ENCODE results near the gene SHROOM3. TPM values are rescaled to one million over a fixed set of nuclear protein-coding genes. Genes with fewer than 3 reads are reported as not detected.

SHROOM3 gene
- total and polyA plus RNA-seq, 2 of the 13 experiments (the other 11 are each of a cell fraction or from before 2014, with no cell fraction given): 0.01 TPM; not detected in 1

- TF ChIP-seq ZBTB40 (IDR thresholded peaks at IDR 0.05) (no peak), ZBTB40 (CRISPR knock-in tag; IDR thresholded peaks at IDR 0.05) (no peak), RNF219 (CRISPR knock-in tag; IDR thresholded peaks at IDR 0.05) (no peak), SOX5 (CRISPR knock-in tag; IDR thresholded peaks at IDR 0.05; ENCODE audit: borderline replicate concordance) (no peak; the same call in 1 of the 2 replicates), TSC22D2 (CRISPR knock-in tag; IDR thresholded peaks at IDR 0.05; ENCODE audit: borderline replicate concordance) (no peak), MIXL1 (CRISPR knock-in tag; IDR thresholded peaks at IDR 0.05) (no peak), ZFP90 (CRISPR knock-in tag; IDR thresholded peaks at IDR 0.05; ENCODE audit: borderline replicate concordance) (peak; percentile 62; the same call in 1 of the 2 replicates), SALL1 (CRISPR knock-in tag; IDR thresholded peaks at IDR 0.05) (peak; percentile 76), ZBTB20 (CRISPR knock-in tag; IDR thresholded peaks at IDR 0.05; ENCODE audit: borderline replicate concordance, low read depth) (no peak), PATZ1 (CRISPR knock-in tag; IDR thresholded peaks at IDR 0.05) (no peak), ZNF772 (CRISPR knock-in tag; IDR thresholded peaks at IDR 0.05) (peak; percentile 29; the same call in 1 of the 2 replicates), ZNF782 (CRISPR knock-in tag; IDR thresholded peaks at IDR 0.05; ENCODE audit: borderline replicate concordance) (no peak), RFXAP (CRISPR knock-in tag; IDR thresholded peaks at IDR 0.05; ENCODE audit: borderline replicate concordance) (peak; percentile 56; the same call in 1 of the 2 replicates), ZNF234 (CRISPR knock-in tag; conservative IDR thresholded peaks at IDR 0.05) (no peak)
Measured at GRCh38 chr4:76809594-76810305, 374.7 kb downstream of the SHROOM3 start (continued).

Measured in HepG2 (cell line).